Activated CD4-positive, alpha-beta T cell treated with anti-CD3 and anti-CD28 coated beads for 1 hour (primary cell): ENCODE measurements around the gene TFDP1.
"Not testable (repeated sequence)": the region's sequence is repeated elsewhere in the genome, so short reads cannot be mapped to it uniquely, and the experiment has no call there.

Source experiments
- DNase-seq: peaks from one replicate; pipeline ENCODE4 v3.0.0-alpha.2; 2020

The TFDP1 gene

GRCh38 chr13:113576597-113576996 lies 8.0 kb upstream of the TFDP1 start:
- no peak for DNase-seq

- no peak for DNase-seq
Measured at GRCh38 chr13:113577881-113578435, 6.6 kb upstream of the TFDP1 start.

GRCh38 chr13:113579686-113580085 lies 4.9 kb upstream of the TFDP1 start:
- no peak for DNase-seq

- no peak for DNase-seq
Measured at GRCh38 chr13:113581871-113582270, 2.7 kb upstream of the TFDP1 start.

GRCh38 chr13:113582841-113583631 lies 1.5 kb upstream of the TFDP1 start:
- DNase-seq, result peak; percentile 5

- peak; percentile 7 for DNase-seq
Measured at GRCh38 chr13:113584870-113585671, 518 bp downstream of the TFDP1 start.

- DNase-seq, result no peak
Measured at GRCh38 chr13:113585896-113586295, 1.3 kb downstream of the TFDP1 start.

- peak; percentile 6 for DNase-seq
Measured at GRCh38 chr13:113586661-113587479, 2.3 kb downstream of the TFDP1 start.

GRCh38 chr13:113588394-113589111 lies 4.0 kb downstream of the TFDP1 start:
- no peak for DNase-seq

GRCh38 chr13:113589251-113589960 lies 4.9 kb downstream of the TFDP1 start:
- no peak for DNase-seq

GRCh38 chr13:113589961-113590339 lies 5.4 kb downstream of the TFDP1 start:
- DNase-seq, result no peak

- DNase-seq, result no peak
Measured at GRCh38 chr13:113591750-113592149, 7.2 kb downstream of the TFDP1 start.

GRCh38 chr13:113592571-113592970 lies 8.0 kb downstream of the TFDP1 start:
- no peak for DNase-seq

GRCh38 chr13:113594066-113594821 lies 9.7 kb downstream of the TFDP1 start:
- not testable (repeated sequence) for DNase-seq

- DNase-seq, result no peak
Measured at GRCh38 chr13:113595131-113595530, 10.6 kb downstream of the TFDP1 start.

- DNase-seq, result no peak
Measured at GRCh38 chr13:113596321-113597200, 12.0 kb downstream of the TFDP1 start.

- no peak for DNase-seq
Measured at GRCh38 chr13:113597391-113598080, 13.0 kb downstream of the TFDP1 start.

- no peak for DNase-seq
Measured at GRCh38 chr13:113598081-113598410, 13.5 kb downstream of the TFDP1 start.

GRCh38 chr13:113598481-113598880 lies 13.9 kb downstream of the TFDP1 start:
- DNase-seq, result no peak
